GM12874 (cell line): ENCODE data around the gene ZNF385A.

Source experiments
- CTCF ChIP-seq: IDR thresholded peaks from 2 replicates; pipeline ENCODE4 v1.5.1; 2011; ENCODE audit warnings: low read depth, mild to moderate bottlenecking, control low read depth, low read length, moderate library complexity; ENCODE audit not compliant: insufficient read depth

ZNF385A gene

GRCh38 chr12:54373649-54374561, 10.6 kb downstream of the ZNF385A start:
- TF ChIP-seq CTCF = no peak

DNA sequence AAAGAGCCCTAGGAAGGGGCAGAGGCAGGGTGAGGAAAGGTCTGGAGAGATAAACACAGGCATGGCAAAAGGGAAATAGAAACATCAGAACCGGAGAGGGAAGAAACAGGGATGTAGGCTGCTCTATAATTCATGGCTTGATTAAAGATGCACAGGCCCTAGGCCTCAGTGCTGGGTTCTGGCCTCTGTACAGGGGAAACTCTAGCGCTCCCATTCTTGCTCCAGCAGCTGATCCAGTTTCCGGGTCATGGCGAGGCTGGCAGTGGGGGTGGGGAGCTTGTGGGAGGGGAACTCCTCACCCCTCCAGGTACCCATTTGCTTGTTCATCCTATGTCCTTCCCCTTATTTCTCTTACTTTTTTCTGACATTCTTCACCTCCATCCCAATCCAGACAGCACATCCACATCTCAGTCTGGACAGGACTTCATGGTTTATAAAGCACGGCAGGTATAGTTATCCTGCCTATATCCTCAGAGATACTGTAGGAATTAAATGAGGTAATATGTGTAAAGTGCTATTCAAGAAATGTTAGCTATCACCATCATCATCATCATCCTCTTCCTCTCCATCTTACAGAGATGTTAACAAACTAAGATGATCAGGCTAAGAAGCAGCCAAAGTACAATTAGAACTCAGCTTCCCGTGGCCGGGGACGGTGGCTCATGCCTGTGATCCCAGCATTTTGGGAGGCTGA, 12.3 kb downstream of the ZNF385A start:
- no peak for TF ChIP-seq CTCF

GRCh38 chr12:54371328-54372112, 13.0 kb downstream of the ZNF385A start:
- TF ChIP-seq CTCF = no peak

DNA sequence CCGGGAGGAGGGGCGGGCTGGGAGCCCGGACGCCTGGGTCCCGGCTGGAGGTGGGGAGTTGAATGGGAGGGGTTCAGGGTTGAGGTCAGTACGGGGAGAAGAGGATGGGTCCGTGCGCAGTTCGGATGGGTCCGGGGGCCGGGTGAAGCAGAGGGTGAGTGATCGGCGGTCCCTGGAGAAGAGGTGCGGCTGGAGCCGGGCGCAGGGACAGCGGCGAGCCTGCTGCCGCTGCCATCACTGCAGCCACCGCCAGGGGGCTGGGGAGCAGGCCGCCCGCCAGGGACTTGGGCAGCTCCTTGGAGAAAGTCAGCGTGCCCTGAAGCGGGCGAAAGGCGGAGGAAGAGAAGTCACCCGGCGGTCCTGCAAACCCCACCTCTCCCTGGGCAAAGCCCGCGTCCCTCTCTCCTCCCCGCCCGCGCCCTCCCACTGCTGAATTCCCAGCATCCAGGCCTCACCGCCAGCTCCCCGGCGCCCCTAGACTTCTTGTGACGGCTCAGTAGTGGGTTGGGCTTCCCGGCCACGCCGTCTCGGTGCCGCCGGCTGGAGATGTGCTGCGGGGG, 14.3 kb downstream of the ZNF385A start:
- no peak for TF ChIP-seq CTCF

GRCh38 chr12:54369597-54370131, 14.9 kb downstream of the ZNF385A start:
- TF ChIP-seq CTCF = no peak

GRCh38 chr12:54368709-54369596, 15.6 kb downstream of the ZNF385A start:
- peak; percentile 91 for TF ChIP-seq CTCF
